NCI-H1436 (cell line): Measurements from ENCODE around the gene AGTRAP.

Source experiments
- DNase-seq: peaks from one replicate; lab custom pipeline; 2025; lab: John Stamatoyannopoulos, UW

Gene AGTRAP

DNA sequence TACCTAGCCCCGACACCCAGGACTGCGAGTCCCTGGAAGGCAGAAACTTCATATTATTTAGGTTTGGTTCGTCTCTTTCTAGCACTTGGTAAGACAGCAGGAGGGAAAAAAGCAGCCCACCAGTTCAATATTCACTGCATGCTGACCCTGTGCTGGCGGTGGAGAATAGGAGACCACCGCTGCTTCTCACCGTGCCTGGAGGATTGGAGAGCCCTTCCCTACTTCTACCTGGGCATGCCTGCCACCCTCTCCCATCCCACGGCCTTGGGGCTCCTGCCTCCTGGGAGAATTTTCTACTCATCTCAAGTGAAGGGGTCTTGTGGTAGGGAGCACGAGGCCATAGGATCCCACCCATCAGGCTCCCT, 64.4 kb downstream of the AGTRAP start:
- DNase-seq: no peak
